SK-N-SH (cell line): ENCODE data around the gene ME1. TPM values are rescaled to one million over a fixed set of nuclear protein-coding genes. Genes with fewer than 3 reads are reported as not detected.

Source experiments
- CTCF ChIA-PET: fragments of 300-600, 350-600 bp; formaldehyde crosslinking; extraction: SDS; loops from one replicate; lab custom pipeline; 2021; lab: Yijun Ruan, JAX
- POLR2A ChIA-PET: fragments of 350-600 bp; sonication (Branson Sonifier 250); formaldehyde crosslinking; extraction: SDS; loops from one replicate; lab custom pipeline; 2020; ENCODE audit warnings: antibody characterized with exemption, inconsistent platforms; lab: Yijun Ruan, JAX
- DNase-seq: peaks from one replicate; pipeline ENCODE4 v3.0.0; 2012
- H2AFZ ChIP-seq: fragments of 200-600 bp; sonication (generic); 2 replicates; pipeline ENCODE4 v1.8.1; 2016; ENCODE audit warnings: antibody characterized with exemption, mild to moderate bottlenecking, low read depth
- H3F3A ChIP-seq: fragments of 200-600 bp; sonication (generic); replicated peaks from 2 replicates; pipeline ENCODE3; 2016; ENCODE audit warnings: antibody characterized with exemption, mild to moderate bottlenecking; ENCODE audit not compliant: insufficient read depth
- H3K27ac ChIP-seq, 2 experiments: fragments of 200-500 bp in 1 of 2; fragments of 200-600 bp in 1 of 2; sonication (Bioruptor generic) in 1 of 2; sonication (generic), shearing (Covaris generic) in 1 of 2; 2 replicates each; pipeline versions ENCODE4 v1.5.1 to v1.6.1; 2014 to 2016; ENCODE audit warnings: low read depth in 2 of 2, inconsistent platforms in 1 of 2, low read length in 1 of 2, mild to moderate bottlenecking in 1 of 2, mixed read lengths in 1 of 2
- H3K27me3 ChIP-seq: fragments of 200-600 bp; sonication (generic), shearing (Covaris generic); 2 replicates; pipeline ENCODE4 v1.6.1; 2016; ENCODE audit warnings: mixed run types; ENCODE audit not compliant: insufficient read depth
- H3K36me3 ChIP-seq, 2 experiments: fragments of 200-500 bp in 1 of 2; fragments of 200-600 bp in 1 of 2; sonication (Bioruptor generic) in 1 of 2; sonication (generic) in 1 of 2; replicated peaks in 1 of 2; 2 replicates each; pipeline versions ENCODE3 to v1.5.1; 2014 to 2016; ENCODE audit warnings: low read length in 1 of 2, mild to moderate bottlenecking in 1 of 2; ENCODE audit not compliant: insufficient read depth in 2 of 2, control insufficient read depth in 1 of 2
- H3K4me1 ChIP-seq, 2 experiments: fragments of 200-500 bp in 1 of 2; fragments of 200-600 bp in 1 of 2; sonication (Bioruptor generic) in 1 of 2; sonication (generic), shearing (Covaris generic) in 1 of 2; 2 replicates each; pipeline versions ENCODE4 v1.5.1 to v1.6.1; 2014 to 2016; ENCODE audit warnings: low read depth in 1 of 2, low read length in 1 of 2, mixed run types in 1 of 2; ENCODE audit not compliant: insufficient read depth in 2 of 2, control insufficient read depth in 1 of 2
- H3K4me2 ChIP-seq: fragments of 200-600 bp; sonication (generic), shearing (Covaris generic); 2 replicates; pipeline ENCODE4 v1.6.1; 2017; ENCODE audit warnings: mixed run types
- H3K4me3 ChIP-seq, 2 experiments: fragments of 200-500 bp in 1 of 2; fragments of 200-600 bp in 1 of 2; sonication (Bioruptor generic) in 1 of 2; sonication (generic), shearing (Covaris generic) in 1 of 2; 2 replicates each; pipeline versions ENCODE4 v1.5.1 to v1.8.1; 2014 to 2016; ENCODE audit warnings: low read depth in 2 of 2, inconsistent platforms in 1 of 2, low read length in 1 of 2, mild to moderate bottlenecking in 1 of 2, mixed read lengths in 1 of 2, moderate library complexity in 1 of 2
- H3K79me2 ChIP-seq: fragments of 200-600 bp; sonication (generic); 2 replicates; pipeline ENCODE4 v1.8.1; 2017; ENCODE audit warnings: mild to moderate bottlenecking; ENCODE audit not compliant: insufficient read depth
- H3K9ac ChIP-seq: fragments of 200-600 bp; sonication (generic); 2 replicates; pipeline ENCODE4 v1.6.1; 2017; ENCODE audit warnings: mixed run types
- H3K9me2 ChIP-seq: fragments of 200-600 bp; sonication (generic); 2 replicates; pipeline ENCODE4 v1.6.1; 2017; ENCODE audit warnings: mixed run types
- H3K9me3 ChIP-seq: fragments of 200-600 bp; sonication (generic); 2 replicates; pipeline ENCODE4 v1.6.1; 2017; ENCODE audit warnings: mixed run types, mild to moderate bottlenecking, moderate library complexity
- H4K20me1 ChIP-seq: fragments of 200-600 bp; sonication (generic); 2 replicates; pipeline ENCODE4 v1.6.1; 2017; ENCODE audit warnings: mild to moderate bottlenecking, mixed run types; ENCODE audit not compliant: insufficient read depth
- CTCF ChIP-seq: fragments of 200-600 bp; sonication (generic); IDR thresholded peaks from 2 replicates; pipeline ENCODE4 v1.6.1; 2017; ENCODE audit warnings: antibody characterized with exemption, mild to moderate bottlenecking, moderate library complexity
- ELF1 ChIP-seq: IDR thresholded peaks from 2 replicates; pipeline ENCODE4 v1.4.0; 2012
- FOSL2 ChIP-seq: IDR thresholded peaks from 2 replicates; pipeline ENCODE4 v1.4.0; 2012; ENCODE audit warnings: low read depth, mild to moderate bottlenecking, moderate library complexity, borderline replicate concordance
- FOXJ3 ChIP-seq: sonication (generic); formaldehyde crosslinking; IDR thresholded peaks from 2 replicates; pipeline ENCODE4 v1.5.1; 2020; ENCODE audit warnings: mild to moderate bottlenecking, missing genetic modification reagents
- GABPA ChIP-seq: IDR thresholded peaks from 2 replicates; pipeline ENCODE4 v1.4.0; 2012; ENCODE audit warnings: low read depth, mild to moderate bottlenecking
- GATA2 ChIP-seq: sonication (generic); formaldehyde crosslinking; IDR thresholded peaks from 2 replicates; pipeline ENCODE4 v1.5.0; 2020; ENCODE audit warnings: mild to moderate bottlenecking, missing genetic modification reagents
- IRF3 ChIP-seq: fragments of 150-350 bp; IDR thresholded peaks from 2 replicates; pipeline ENCODE4 v1.6.1; 2016; ENCODE audit warnings: mild to moderate bottlenecking, low read depth, low read length
- MAX ChIP-seq: IDR thresholded peaks from 2 replicates; pipeline ENCODE4 v1.4.0; 2012; ENCODE audit warnings: low read depth
- NRF1 ChIP-seq: IDR thresholded peaks from 2 replicates; pipeline ENCODE4 v1.6.1; 2012; ENCODE audit warnings: low read depth, mild to moderate bottlenecking, low read length
- RAD21 ChIP-seq: IDR thresholded peaks from 2 replicates; pipeline ENCODE4 v1.6.1; 2012; ENCODE audit warnings: mild to moderate bottlenecking, low read length
- RCOR1 ChIP-seq: fragments of 150-350 bp; IDR thresholded peaks from 2 replicates; pipeline ENCODE4 v1.6.1; 2017; ENCODE audit warnings: antibody characterized with exemption, low read length
- RFX5 ChIP-seq: IDR thresholded peaks from 2 replicates; pipeline ENCODE4 v1.6.1; 2012; ENCODE audit warnings: mild to moderate bottlenecking, improper control_type of control experiment, low read length
- TEAD4 ChIP-seq: IDR thresholded peaks from 2 replicates; pipeline ENCODE4 v1.4.0; 2012; ENCODE audit warnings: mild to moderate bottlenecking, borderline replicate concordance; ENCODE audit not compliant: insufficient read depth
- USF1 ChIP-seq: IDR thresholded peaks from 2 replicates; pipeline ENCODE4 v1.4.0; 2012; ENCODE audit warnings: low read depth, borderline replicate concordance
- YY1 ChIP-seq: IDR thresholded peaks from 2 replicates; pipeline ENCODE4 v1.4.0; 2012; ENCODE audit warnings: low read depth, mild to moderate bottlenecking
- WGBS: methylation state at CpG from one replicate; pipeline ENCODE4 v1.1.6; 2017; ENCODE audit warnings: low lambda C conversion rate; 5-methylcytosine and 5-hydroxymethylcytosine counted together
- polyA plus RNA-seq, 3 experiments: library from polyadenylated mRNA; depleted of rRNA; stranded (reverse); fragments of >200 nt; gene quantifications; 2 replicates each; pipeline ENCODE4 v1.2.3, GENCODE V29; 2012

ME1 gene
- polyA plus RNA-seq, 1 of the 3 experiments (the other 2 are of a cell fraction) = 4.9 TPM

GRCh38 chr6:83474309-83474708 is 43.5 kb upstream of the ME1 start (continued):
- TF ChIP-seq TEAD4 = no peak

GRCh38 chr6:83472767-83473166 is 41.9 kb upstream of the ME1 start:
- ChIA-PET CTCF (interaction anchor here (1.6 kb wide), 1 partner anchor 14 kb away, joined by 3 read pairs; no protein-coding TSS in a partner anchor), POLR2A (no interaction called here)
- Histone ChIP-seq H3K27me3 (no peaks in the 10 kb centered on the region; the same call in 1 of the 2 replicates), H3K4me3 (no peak overlapping the region), H3K4me2 (no peak overlapping the region), H3K36me3 (no peaks in the 10 kb centered on the region), H2AFZ (no peak overlapping the region), H3K27ac (no peak overlapping the region), H3K79me2 (no peaks in the 10 kb centered on the region), H3K4me1 (peaks cover 0 to 2% of the 10 kb centered on the region in 2 experiments; a peak in 1 of 4 replicates), H3K9ac (no peak overlapping the region), H3K9me2 (no peaks in the 10 kb centered on the region), H4K20me1 (no peaks in the 10 kb centered on the region), H3F3A (no peaks in the 10 kb centered on the region), H3K9me3 (no peaks in the 10 kb centered on the region)
- no peak for DNase-seq
- TF ChIP-seq CTCF = no peak
- TF ChIP-seq MAX = no peak
- no peak for TF ChIP-seq TEAD4
- no peak for TF ChIP-seq ELF1
- no peak for TF ChIP-seq GABPA
- no peak for TF ChIP-seq RFX5
- no peak for TF ChIP-seq USF1
- no peak for TF ChIP-seq FOXJ3 (CRISPR knock-in tag)
- TF ChIP-seq RCOR1 = no peak
- TF ChIP-seq YY1 = no peak
- no peak for TF ChIP-seq IRF3
- no peak for TF ChIP-seq RAD21
- no peak for TF ChIP-seq NRF1
- TF ChIP-seq FOSL2 = no peak
- TF ChIP-seq GATA2 (CRISPR knock-in tag) = no peak
- WGBS = 78% methylated on average over 2 of the region's 2 CpGs
